ENCODE data around the gene FNBP1L.

- TF ChIP-seq, protein P1, sequence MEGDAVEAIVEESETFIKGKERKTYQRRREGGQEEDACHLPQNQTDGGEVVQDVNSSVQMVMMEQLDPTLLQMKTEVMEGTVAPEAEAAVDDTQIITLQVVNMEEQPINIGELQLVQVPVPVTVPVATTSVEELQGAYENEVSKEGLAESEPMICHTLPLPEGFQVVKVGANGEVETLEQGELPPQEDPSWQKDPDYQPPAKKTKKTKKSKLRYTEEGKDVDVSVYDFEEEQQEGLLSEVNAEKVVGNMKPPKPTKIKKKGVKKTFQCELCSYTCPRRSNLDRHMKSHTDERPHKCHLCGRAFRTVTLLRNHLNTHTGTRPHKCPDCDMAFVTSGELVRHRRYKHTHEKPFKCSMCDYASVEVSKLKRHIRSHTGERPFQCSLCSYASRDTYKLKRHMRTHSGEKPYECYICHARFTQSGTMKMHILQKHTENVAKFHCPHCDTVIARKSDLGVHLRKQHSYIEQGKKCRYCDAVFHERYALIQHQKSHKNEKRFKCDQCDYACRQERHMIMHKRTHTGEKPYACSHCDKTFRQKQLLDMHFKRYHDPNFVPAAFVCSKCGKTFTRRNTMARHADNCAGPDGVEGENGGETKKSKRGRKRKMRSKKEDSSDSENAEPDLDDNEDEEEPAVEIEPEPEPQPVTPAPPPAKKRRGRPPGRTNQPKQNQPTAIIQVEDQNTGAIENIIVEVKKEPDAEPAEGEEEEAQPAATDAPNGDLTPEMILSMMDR (IDR thresholded peaks at IDR 0.05; ENCODE audit: low read length): no peak
- TF ChIP-seq EZH2 (optimal IDR thresholded peaks at IDR 0.05; ENCODE audit: low read depth, low read length): no peak
- TF ChIP-seq EZH2phosphoT487 (IDR thresholded peaks at IDR 0.05; ENCODE audit: low read length): no peak
Measured at GRCh38 chr1:93579891-93580290, 132.0 kb downstream of the FNBP1L start.

All from MM.1S (cell line).